Stimulated activated CD4-positive, alpha-beta T cell treated with anti-CD3 and anti-CD28 coated beads, Interleukin-4, amount 100 ng/mL, for 48 hours (primary cell): Measurements from ENCODE around the gene ORAI2.
"Not testable (repeated sequence)": the region's sequence is repeated elsewhere in the genome, so short reads cannot be mapped to it uniquely, and the experiment has no call there.

ENCODE experiments used
- DNase-seq, 2 donors: peaks; one replicate each; pipeline ENCODE4 v3.0.0-alpha.2; 2020; ENCODE audit warnings: low read depth in 2 of 2

ORAI2 gene

DNA sequence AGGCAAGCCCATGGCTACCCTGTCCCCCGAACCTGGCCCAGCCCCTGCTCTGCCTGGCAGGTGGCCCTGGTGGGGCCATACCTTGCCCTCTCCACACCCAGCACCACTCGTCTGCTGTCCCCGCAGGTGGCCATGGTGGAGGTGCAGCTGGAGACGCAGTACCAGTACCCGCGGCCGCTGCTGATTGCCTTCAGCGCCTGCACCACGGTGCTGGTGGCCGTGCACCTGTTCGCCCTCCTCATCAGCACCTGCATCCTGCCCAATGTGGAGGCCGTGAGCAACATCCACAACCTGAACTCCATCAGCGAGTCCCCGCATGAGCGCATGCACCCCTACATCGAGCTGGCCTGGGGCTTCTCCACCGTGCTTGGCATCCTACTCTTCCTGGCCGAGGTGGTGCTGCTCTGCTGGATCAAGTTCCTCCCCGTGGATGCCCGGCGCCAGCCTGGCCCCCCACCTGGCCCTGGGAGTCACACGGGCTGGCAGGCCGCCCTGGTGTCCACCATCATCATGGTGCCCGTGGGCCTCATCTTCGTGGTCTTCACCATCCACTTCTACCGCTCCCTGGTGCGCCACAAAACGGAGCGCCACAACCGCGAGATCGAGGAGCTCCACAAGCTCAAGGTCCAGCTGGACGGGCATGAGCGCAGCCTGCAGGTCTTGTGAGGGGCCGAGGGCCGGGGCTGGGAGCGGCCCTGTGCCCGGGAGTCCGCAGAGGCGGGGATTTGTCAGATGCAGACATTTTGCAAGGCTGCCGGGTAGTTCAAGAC is 13.2 kb downstream of the ORAI2 start:
- no peak for DNase-seq

DNA sequence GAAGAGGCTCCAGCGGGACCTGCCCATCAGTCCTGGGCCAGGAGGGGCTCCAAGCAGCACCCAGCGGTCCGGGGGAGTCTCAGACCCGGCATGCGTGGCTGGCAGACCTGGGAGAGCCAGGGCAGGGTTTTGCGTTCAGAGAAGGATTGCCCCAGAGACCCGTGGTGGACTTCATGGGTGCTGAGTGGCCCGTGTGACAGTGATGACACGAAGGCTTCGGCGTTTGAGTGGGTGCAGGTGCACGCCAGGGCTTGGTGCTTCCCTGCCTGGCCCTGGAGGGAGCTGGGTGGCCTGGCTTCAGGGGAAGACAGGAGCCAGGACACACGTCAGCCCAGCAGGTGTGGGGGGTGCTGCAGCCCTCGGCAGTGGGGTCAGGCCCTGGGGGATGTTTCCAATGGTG is 13.9 kb downstream of the ORAI2 start:
- DNase-seq = no peak

GRCh38 chr7:102449136-102449535 is 15.8 kb downstream of the ORAI2 start:
- no peak for DNase-seq

GRCh38 chr7:102450242-102450641 is 16.9 kb downstream of the ORAI2 start:
- no peak for DNase-seq

- no peak for DNase-seq
Measured at GRCh38 chr7:102451371-102452054, 18.1 kb downstream of the ORAI2 start.

DNA sequence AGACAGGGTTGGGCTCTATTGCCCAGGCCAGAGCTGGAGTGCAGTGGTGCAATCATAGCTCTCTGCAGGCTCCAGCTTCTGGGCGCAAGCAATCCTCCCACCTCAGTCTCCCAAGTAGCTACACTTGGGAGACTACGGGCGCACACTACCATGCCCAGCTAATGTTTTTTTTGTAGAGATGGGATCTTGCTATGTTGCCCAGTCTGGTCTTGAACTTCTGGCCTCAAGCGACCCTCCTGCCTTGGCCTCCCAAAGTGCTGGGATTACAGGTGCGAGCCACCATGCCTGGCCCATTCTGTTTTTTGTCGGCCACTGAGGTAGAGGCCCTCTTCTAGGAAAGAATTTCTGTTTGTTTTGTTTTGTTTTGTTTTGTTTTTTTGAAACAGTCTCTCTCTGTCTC is 19.1 kb downstream of the ORAI2 start:
- no peak for DNase-seq

DNA sequence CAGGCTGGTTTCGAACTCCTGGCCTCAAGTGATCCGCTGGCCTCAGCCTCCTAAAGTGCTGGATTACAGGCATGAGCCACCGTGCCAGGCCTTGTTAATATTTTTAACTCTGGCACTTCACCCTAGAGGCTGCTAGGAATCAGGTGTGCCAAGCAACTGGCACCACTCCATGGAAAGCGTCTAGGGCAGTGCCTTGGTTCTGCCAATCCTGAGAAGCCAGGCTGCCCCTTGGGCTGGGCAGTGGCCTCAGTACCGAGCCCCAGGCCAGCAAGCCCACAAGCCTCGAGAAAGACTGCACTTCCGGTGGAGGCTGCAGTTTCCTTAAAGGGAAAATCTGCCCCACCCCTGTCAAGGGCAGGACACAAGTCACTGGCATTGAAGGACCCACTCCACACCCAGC is 19.9 kb downstream of the ORAI2 start:
- DNase-seq = no peak

DNA sequence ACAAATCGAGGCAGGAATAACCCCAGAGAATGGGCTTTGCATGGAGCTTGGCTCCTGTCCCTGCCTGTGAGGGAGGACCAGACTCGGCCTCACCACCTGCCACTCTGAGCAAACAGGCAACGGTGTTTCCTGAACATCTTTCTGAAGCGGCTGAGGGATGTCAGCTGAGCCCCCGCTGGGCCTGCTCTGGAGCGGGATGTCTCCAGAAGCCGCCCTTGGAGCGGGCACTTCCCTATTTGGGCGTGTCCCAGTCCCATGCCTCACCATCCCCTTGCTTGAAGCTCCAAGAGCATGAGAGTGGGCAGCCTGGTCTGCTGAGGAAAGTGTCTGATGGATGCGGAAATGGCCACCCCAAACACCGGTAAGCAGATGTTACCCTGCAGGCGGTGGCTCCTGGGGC is 21.1 kb downstream of the ORAI2 start:
- no peak for DNase-seq

DNA sequence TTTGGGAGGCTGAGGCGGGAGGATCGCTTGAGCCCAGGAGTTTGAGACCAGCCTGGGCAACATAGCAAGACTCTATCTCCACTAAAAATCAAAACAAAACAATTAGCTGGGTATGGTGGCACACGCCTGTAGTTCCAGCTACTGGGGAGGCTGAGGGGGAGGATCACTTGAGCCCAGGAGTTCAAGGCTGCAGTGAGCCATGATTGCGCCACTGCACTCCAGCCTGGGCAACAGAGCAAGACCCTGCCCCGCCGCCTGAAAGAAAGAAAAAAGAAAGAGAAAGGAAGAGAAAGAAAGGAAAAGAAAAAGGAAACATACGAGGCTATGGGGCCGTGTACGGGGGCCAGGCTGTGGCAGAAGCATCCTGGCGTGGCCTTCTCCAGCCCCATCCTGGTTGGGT is 21.6 kb downstream of the ORAI2 start:
- DNase-seq = not testable (repeated sequence)

GRCh38 chr7:102455596-102455995 is 22.2 kb downstream of the ORAI2 start:
- no peak for DNase-seq

- DNase-seq = no peak
Measured at GRCh38 chr7:102456327-102456726, 23.0 kb downstream of the ORAI2 start.

DNA sequence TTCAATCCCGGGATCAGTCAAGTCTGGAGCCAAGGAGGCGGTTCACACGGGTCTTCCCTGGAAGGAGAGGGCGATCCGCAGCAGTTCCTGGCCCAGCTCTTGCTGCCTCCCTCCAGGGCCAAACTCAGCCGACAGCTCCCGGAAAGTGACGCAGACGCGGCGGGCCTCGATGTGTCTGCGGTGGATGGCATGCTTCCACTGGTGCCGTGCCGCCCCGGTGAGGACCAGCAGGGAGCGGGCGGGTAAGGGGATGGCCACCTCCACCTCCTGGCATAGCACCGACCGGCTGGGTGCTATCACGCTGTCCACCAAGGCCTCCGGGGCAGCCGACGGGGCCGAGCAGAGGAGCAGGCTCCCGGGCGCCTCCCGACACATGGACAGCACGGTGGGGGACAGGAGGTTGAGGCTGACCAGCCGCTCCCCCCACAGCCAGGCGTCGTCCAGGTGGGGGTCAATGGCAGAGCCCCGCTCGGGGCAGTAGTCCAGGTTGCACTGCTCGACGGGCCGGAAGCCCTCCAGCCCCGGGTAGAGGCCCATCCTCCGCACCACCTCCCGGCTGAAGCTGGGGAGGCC is 24.1 kb downstream of the ORAI2 start:
- DNase-seq = no peak

DNA sequence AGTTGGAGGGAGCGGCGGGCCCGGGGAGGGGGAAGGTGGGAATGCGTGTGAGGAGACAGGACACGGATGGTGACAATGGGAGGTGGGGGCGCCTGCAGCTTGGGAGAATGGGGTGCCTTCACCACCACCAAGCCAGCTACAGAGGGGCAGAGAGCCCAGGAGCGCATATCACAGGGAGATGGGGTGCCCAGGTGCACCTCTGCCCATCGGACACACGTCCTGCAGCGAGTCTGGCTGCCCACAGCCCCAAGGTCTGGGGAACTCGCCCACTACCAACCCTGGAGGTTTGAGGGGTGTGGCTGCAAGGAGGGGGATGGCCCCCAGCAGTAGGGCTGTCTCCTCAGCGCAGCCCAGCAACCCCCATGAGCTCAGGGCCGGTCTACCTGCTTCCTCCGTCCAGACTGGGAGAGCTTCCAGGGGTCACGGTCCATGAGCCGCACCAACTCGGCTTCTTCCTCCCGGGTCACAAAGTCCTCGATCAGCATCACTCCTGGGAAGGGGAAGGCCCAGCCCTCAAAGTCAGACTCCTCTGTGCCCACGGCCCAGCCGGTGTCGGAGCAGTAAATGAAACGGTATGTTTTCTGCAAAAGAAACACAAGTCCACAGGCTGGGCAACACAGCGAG is 26.0 kb downstream of the ORAI2 start:
- no peak for DNase-seq

DNA sequence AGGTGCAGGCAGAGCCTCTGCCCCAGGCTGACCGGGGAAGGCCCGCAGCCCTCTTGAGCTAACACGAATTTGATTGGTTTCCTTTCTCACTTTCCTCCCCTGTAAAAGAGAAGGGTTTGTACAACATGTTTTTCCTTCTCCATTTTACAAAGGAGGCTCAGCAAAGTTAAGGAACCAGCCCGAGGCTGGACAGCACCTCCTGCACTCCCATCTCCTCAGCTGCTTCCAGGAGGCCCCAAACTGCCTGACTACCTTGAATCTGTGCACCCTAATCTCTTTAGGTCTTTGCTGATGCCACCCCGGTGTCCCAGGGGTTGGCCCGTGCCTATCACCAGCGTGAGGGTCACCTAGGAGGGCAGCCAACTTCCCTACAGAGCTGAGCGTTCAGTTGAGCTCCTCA is 27.1 kb downstream of the ORAI2 start:
- no peak for DNase-seq

GRCh38 chr7:102463841-102464576 is 30.6 kb downstream of the ORAI2 start:
- DNase-seq = no peak

GRCh38 chr7:102464577-102465280 is 31.4 kb downstream of the ORAI2 start, which contains the start of the genes ALKBH4 and LRWD1:
TSS of gene ALKBH4 (minus strand) at chr7:102464863. CDS start at chr7:102464836, 27 bp downstream.
TSS of gene LRWD1 (plus strand) at chr7:102464984. CDS start at chr7:102465081, 97 bp downstream.
- peak; percentile 95 to 96 for DNase-seq

DNA sequence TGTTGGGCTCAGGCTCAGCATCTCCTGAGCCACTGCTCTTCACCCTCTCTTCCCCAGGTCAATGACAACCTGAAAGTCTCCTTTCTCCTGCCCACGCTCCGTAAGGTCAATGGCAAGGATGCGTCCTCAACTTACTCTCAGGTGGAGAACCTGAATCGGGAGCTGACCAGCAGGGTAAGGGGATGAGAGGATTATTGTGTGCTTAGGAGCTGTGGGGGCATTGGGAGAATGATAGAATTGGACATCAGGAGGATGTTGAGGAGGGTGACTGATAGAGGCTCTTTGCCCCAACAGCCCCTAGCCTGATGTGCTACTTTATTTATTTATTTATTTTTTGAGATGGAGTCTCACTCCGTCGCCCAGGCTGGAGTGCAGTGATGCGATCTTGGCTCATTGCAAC is 32.7 kb downstream of the ORAI2 start:
- DNase-seq = no peak

DNA sequence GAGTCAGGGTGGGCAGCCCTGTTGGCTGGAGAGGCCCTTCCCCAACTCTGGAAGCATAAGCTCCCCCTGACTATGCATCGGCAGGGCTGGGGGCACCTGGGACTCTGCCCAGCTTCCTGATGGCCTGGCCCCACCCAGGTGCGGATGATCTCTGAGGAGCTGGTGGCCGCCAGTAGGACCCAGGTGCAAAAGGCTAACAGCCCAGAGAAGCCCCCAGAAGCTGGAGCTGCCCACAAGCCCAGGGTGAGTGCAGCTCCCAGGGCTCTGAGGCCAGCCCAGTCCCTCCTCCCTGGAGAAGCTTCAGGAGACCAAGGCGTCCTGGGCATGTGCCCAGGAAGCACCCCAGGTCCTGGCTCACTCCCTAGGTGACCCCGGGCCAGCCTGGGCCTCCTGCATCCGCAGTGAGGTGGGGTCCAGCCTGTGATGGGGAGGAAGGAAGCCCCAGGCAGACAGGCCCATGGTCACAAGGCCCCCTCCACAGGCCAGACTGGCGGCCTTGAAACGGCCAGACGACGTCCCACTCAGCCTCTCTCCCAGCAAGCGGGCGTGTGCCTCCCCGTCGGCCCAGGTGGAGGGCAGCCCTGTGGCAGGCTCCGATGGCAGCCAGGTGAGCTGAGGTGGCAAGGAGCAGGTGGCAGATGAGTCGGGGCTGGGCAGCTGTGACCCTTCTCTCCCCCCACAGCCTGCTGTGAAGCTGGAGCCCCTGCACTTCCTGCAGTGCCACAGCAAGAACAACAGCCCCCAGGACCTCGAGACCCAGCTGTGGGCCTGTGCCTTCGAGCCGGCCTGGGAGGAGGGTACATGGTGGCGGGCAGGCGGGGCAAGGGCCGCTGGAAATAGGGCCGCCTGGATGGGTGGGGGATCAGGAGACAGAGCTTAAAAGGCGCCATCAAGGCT is 34.5 kb downstream of the ORAI2 start:
- no peak for DNase-seq

- no peak for DNase-seq
Measured at GRCh38 chr7:102468478-102469350, 35.3 kb downstream of the ORAI2 start.
